K562 (cell line): ENCODE data around the gene FAM32A. TPM values are rescaled to one million over a fixed set of nuclear protein-coding genes. Genes with fewer than 3 reads are reported as not detected.

Experiments
- CBFB ChIP-seq: sonication (generic); formaldehyde crosslinking; IDR thresholded peaks from 2 replicates; pipeline ENCODE4 v1.4.0; 2020; ENCODE audit warnings: mild to moderate bottlenecking, missing genetic modification reagents
- CSDE1 ChIP-seq, 2 experiments: fragments of 450-650 bp; IDR thresholded peaks; 2 replicates each; pipeline ENCODE4 v1.6.1; 2016; ENCODE audit warnings: mild to moderate bottlenecking in 1 of 2
- MTA3 ChIP-seq: fragments of 450-650 bp; formaldehyde crosslinking; IDR thresholded peaks from 2 replicates; pipeline ENCODE4 v1.6.1; 2017; ENCODE audit warnings: mild to moderate bottlenecking, borderline replicate concordance
- MXI1 ChIP-seq: IDR thresholded peaks from 2 replicates; pipeline ENCODE4 v1.6.1; 2011; ENCODE audit warnings: low read depth, mild to moderate bottlenecking, improper control_type of control experiment, low read length
- NR1H2 ChIP-seq: sonication (generic); formaldehyde crosslinking; IDR thresholded peaks from 2 replicates; pipeline ENCODE4 v1.4.0; 2020; ENCODE audit warnings: mild to moderate bottlenecking, missing genetic modification reagents
- PTRF ChIP-seq: fragments of 450-650 bp; IDR thresholded peaks from 2 replicates; pipeline ENCODE4 v1.6.1; 2016; ENCODE audit warnings: mild to moderate bottlenecking, missing genetic modification characterization, missing compliant biosample characterization
- SMARCB1 ChIP-seq: IDR thresholded peaks from 2 replicates; pipeline ENCODE4 v1.6.1; 2011; ENCODE audit warnings: improper control_type of control experiment, low read depth; ENCODE audit not compliant: insufficient read length
- ZFP30 ChIP-seq: fragments of 250-450 bp; sonication (Bioruptor Pico); IDR thresholded peaks from 2 replicates; pipeline ENCODE4 v1.8.0; 2022; ENCODE audit warnings: moderate library complexity, mild to moderate bottlenecking, inconsistent platforms, borderline replicate concordance
- ZNF184 ChIP-seq: sonication (generic); formaldehyde crosslinking; IDR thresholded peaks from 2 replicates; pipeline ENCODE4 v1.5.0; 2020; ENCODE audit warnings: missing genetic modification reagents
- ZNF212 ChIP-seq: fragments of 450-650 bp; formaldehyde crosslinking; IDR thresholded peaks from 2 replicates; pipeline ENCODE4 v1.4.0; 2020; ENCODE audit warnings: mild to moderate bottlenecking
- polyA plus RNA-seq, 8 experiments: library from polyadenylated mRNA; depleted of rRNA in 4 of 8; stranded (reverse) in 5 of 8; unstranded in 3 of 8; fragments of >200 nt; fragmentation: Nextera tagmentation in 2 of 8; fragmentation: Illumina TruSeq in 1 of 8; extraction: Ambion mirVana in 2 of 8; extraction: Trizol in 1 of 8; gene quantifications; 2 replicates each; pipeline versions ENCODE4 v1.2.1 to v1.2.3, GENCODE V29; 2011 to 2014; ENCODE audit warnings: inconsistent platforms in 1 of 8, missing spikeins in 1 of 8
- total RNA-seq, 7 experiments: library from RNA; depleted of rRNA in 6 of 7; stranded (reverse); fragments of >200 nt in 6 of 7; fragmentation: Illumina TruSeq in 2 of 7; extraction: Trizol in 2 of 7; gene quantifications; 2 replicates each; pipeline versions ENCODE4 v1.2.1 to v1.2.3, GENCODE V29; 2011 to 2021; ENCODE audit warnings: low replicate concordance in 1 of 7
- TF ChIP-seq, protein P1 (sequence below): fragments of 450-650 bp; formaldehyde crosslinking; IDR thresholded peaks from 2 replicates; pipeline ENCODE4 v1.4.0; 2022; ENCODE audit warnings: missing genetic modification characterization
- TF ChIP-seq, protein P2 (sequence below), 2 experiments: fragments of 450-650 bp; formaldehyde crosslinking in 1 of 2; IDR thresholded peaks; 2 replicates each; pipeline versions ENCODE4 v1.4.0 to v1.6.1; 2014 to 2020; ENCODE audit warnings: mild to moderate bottlenecking in 2 of 2, borderline replicate concordance in 1 of 2, low read depth in 1 of 2
- TF ChIP-seq, protein P3 (sequence below): fragments of 250-450 bp; sonication (Bioruptor Pico); IDR thresholded peaks from 2 replicates; pipeline ENCODE4 v1.5.0; 2021; ENCODE audit warnings: mild to moderate bottlenecking, moderate library complexity
- TF ChIP-seq, protein P4 (sequence below): fragments of 450-650 bp; IDR thresholded peaks from 2 replicates; pipeline ENCODE4 v1.6.1; 2016

The FAM32A gene
- total and polyA plus RNA-seq, 9 of the 15 experiments (the other 6 are each of a cell fraction or from before 2014, with no cell fraction given), result 30.7 to 96.7 (median 73.7) TPM

DNA sequence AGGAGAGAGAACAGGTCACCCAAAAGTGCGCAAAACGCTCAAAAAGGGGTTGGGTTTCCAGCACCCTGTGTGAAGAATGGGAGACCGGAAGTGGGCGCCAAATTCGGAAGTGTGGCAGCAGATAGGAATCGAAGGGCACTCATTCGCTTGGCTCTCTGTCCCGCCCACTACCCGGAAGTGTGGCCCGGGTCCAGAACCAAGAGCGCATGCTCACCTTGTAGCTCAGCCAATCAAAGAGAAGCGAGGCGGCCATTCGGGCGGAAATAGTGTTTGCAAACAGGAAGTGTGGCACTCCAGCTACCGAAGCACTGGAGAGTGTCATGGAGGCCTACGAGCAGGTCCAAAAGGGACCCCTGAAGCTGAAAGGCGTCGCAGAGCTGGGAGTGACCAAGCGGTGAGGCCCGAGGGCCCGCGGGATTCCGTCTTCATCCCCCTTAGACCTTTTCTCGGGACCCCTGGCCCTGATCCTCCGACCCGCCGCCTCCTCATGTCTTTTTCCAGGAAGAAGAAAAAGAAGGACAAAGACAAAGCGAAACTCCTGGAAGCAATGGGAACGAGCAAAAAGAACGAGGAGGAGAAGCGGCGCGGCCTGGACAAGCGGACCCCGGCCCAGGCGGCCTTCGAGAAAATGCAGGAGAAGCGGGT lies at the start of gene FAM32A (continued):
- TF ChIP-seq, protein P1, sequence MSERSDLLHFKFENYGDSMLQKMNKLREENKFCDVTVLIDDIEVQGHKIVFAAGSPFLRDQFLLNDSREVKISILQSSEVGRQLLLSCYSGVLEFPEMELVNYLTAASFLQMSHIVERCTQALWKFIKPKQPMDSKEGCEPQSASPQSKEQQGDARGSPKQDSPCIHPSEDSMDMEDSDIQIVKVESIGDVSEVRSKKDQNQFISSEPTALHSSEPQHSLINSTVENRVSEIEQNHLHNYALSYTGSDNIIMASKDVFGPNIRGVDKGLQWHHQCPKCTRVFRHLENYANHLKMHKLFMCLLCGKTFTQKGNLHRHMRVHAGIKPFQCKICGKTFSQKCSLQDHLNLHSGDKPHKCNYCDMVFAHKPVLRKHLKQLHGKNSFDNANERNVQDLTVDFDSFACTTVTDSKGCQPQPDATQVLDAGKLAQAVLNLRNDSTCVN, result no peak
- TF ChIP-seq ZNF184 (CRISPR knock-in tag) (no peak), NR1H2 (CRISPR knock-in tag) (no peak), MTA3 (no peak; the same call in 1 of the 2 replicates), CBFB (CRISPR knock-in tag) (no peak), CSDE1 (IDR thresholded peaks at IDR 0.05) (no peak), MXI1 (0 out of 2 replicates have a peak, but pooled peaks have one; percentile 39), SMARCB1 (no peak), ZNF212 (CRISPR knock-in tag) (no peak), PTRF (no peak), ZFP30 (CRISPR knock-in tag) (no peak)
- TF ChIP-seq, protein P2, sequence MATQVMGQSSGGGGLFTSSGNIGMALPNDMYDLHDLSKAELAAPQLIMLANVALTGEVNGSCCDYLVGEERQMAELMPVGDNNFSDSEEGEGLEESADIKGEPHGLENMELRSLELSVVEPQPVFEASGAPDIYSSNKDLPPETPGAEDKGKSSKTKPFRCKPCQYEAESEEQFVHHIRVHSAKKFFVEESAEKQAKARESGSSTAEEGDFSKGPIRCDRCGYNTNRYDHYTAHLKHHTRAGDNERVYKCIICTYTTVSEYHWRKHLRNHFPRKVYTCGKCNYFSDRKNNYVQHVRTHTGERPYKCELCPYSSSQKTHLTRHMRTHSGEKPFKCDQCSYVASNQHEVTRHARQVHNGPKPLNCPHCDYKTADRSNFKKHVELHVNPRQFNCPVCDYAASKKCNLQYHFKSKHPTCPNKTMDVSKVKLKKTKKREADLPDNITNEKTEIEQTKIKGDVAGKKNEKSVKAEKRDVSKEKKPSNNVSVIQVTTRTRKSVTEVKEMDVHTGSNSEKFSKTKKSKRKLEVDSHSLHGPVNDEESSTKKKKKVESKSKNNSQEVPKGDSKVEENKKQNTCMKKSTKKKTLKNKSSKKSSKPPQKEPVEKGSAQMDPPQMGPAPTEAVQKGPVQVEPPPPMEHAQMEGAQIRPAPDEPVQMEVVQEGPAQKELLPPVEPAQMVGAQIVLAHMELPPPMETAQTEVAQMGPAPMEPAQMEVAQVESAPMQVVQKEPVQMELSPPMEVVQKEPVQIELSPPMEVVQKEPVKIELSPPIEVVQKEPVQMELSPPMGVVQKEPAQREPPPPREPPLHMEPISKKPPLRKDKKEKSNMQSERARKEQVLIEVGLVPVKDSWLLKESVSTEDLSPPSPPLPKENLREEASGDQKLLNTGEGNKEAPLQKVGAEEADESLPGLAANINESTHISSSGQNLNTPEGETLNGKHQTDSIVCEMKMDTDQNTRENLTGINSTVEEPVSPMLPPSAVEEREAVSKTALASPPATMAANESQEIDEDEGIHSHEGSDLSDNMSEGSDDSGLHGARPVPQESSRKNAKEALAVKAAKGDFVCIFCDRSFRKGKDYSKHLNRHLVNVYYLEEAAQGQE (IDR thresholded peaks at IDR 0.05; ENCODE audit: borderline replicate concordance), result no peak
- TF ChIP-seq, protein P2 (CRISPR knock-in tag; IDR thresholded peaks at IDR 0.05; ENCODE audit: low read depth), result no peak
- TF ChIP-seq, protein P3, sequence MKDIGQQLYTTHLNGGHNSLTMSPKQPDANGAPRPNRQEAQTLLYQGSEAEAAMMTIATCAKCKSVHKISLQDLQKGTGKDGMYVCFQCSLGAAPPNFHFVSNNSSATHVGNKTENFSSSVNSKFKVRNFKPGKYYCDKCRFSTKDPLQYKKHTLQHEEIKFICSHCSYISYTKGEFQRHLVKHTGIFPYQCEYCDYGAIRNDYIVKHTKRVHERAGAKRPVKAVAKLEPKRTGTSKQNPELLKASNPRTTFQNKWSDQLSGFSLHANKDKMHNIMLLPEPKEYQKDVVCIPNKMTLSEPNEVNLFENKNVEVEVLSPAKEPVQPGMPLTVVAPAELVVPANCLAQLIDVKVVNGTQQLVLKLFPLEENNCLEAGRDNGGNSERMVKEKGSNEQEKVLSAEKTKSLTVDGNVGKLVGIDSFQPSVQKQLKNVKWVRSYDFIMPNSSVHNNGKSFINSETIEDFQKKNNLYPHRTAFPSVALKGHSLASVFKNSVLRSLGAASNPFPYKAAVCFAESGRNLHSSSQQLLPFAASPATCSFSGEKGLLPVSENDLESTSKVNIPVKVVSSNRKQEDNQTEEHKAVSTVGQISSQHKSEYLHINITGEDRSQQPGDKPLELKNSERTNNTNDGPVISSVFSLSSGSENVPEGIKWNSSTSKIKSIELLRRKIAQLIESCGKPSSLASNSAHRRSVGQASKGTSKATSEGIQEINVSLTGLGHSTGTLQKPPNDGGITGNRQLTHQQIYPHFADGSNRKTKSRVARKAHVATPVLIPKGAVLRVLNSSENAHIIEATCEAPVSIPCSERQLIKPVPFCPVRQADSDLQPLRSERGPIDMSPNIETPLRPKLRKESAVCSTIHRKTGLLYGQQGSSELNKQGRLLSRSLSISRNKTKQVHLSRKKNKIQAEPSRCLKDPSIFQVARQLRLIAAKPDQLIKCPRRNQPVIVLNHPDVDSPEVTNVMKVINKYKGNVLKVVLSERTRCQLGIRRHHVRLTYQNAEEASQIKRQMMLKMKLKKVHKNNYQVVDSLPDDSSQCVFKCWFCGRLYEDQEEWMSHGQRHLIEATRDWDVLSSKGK (CRISPR knock-in tag), result no peak
- TF ChIP-seq, protein P4, sequence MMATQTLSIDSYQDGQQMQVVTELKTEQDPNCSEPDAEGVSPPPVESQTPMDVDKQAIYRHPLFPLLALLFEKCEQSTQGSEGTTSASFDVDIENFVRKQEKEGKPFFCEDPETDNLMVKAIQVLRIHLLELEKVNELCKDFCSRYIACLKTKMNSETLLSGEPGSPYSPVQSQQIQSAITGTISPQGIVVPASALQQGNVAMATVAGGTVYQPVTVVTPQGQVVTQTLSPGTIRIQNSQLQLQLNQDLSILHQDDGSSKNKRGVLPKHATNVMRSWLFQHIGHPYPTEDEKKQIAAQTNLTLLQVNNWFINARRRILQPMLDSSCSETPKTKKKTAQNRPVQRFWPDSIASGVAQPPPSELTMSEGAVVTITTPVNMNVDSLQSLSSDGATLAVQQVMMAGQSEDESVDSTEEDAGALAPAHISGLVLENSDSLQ, result peak; percentile 85
